Measurements from ENCODE around the gene HOXC5.

- no peak for TF ChIP-seq CTCF (IDR thresholded peaks at IDR 0.05)
- TF ChIP-seq POLR2A (IDR thresholded peaks at IDR 0.05): no peak
- TF ChIP-seq EP300 (IDR thresholded peaks at IDR 0.05): no peak
Measured at GRCh38 chr12:54001283-54002187, 31.3 kb upstream of the HOXC5 start.
